ENCODE data around the gene ARSG. TPM values are rescaled to one million over a fixed set of nuclear protein-coding genes. Genes with fewer than 3 reads are reported as not detected.
"Not testable (repeated sequence)": the region's sequence is repeated elsewhere in the genome, so short reads cannot be mapped to it uniquely, and the experiment has no call there.

Gene ARSG
- polyA plus RNA-seq (ENCODE audit: insufficient read length) = 3.7 TPM

- no peak for DNase-seq (ENCODE audit: low read depth)
Measured at GRCh38 chr17:68290955-68291835, at the start of gene ARSG, which contains the start of gene SLC16A6. TSS of gene ARSG (plus strand) at chr17:68291495. CDS start at chr17:68307494, 15,999 bp downstream. TSS of gene SLC16A6 (minus strand) at chr17:68291127. CDS start at chr17:68278320, 12,807 bp downstream.

GRCh38 chr17:68246271-68247028, 44.8 kb upstream of the ARSG start:
- DNase-seq (ENCODE audit: low read depth) = no peak

- peak; percentile 74 for DNase-seq (ENCODE audit: low read depth)
Measured at GRCh38 chr17:68247445-68248198, 43.7 kb upstream of the ARSG start, which contains the start of gene AMZ2. TSS of gene AMZ2 (plus strand) at chr17:68248043. CDS start at chr17:68250188, 2,145 bp downstream.

- DNase-seq (ENCODE audit: low read depth) = no peak
Measured at GRCh38 chr17:68248199-68248825, 43.0 kb upstream of the ARSG start.

- no peak for DNase-seq (ENCODE audit: low read depth)
Measured at GRCh38 chr17:68248891-68249290, 42.4 kb upstream of the ARSG start.

- DNase-seq (ENCODE audit: low read depth) = no peak
Measured at GRCh38 chr17:68249354-68249765, 41.9 kb upstream of the ARSG start.

- DNase-seq (ENCODE audit: low read depth) = not testable (repeated sequence)
Measured at GRCh38 chr17:68253426-68253825, 37.9 kb upstream of the ARSG start.

- no peak for DNase-seq (ENCODE audit: low read depth)
Measured at GRCh38 chr17:68255151-68255550, 36.1 kb upstream of the ARSG start.

GRCh38 chr17:68255731-68256538, 35.4 kb upstream of the ARSG start:
- DNase-seq (ENCODE audit: low read depth) = no peak

GRCh38 chr17:68256701-68257100, 34.6 kb upstream of the ARSG start:
- not testable (repeated sequence) for DNase-seq (ENCODE audit: low read depth)

GRCh38 chr17:68257934-68258333, 33.4 kb upstream of the ARSG start:
- no peak for DNase-seq (ENCODE audit: low read depth)

GRCh38 chr17:68258890-68259647, 32.2 kb upstream of the ARSG start:
- not testable (repeated sequence) for DNase-seq (ENCODE audit: low read depth)

- DNase-seq (ENCODE audit: low read depth) = not testable (repeated sequence)
Measured at GRCh38 chr17:68259648-68259951, 31.7 kb upstream of the ARSG start.

GRCh38 chr17:68260051-68260762, 31.1 kb upstream of the ARSG start:
- DNase-seq (ENCODE audit: low read depth) = no peak

GRCh38 chr17:68262467-68262866, 28.8 kb upstream of the ARSG start:
- not testable (repeated sequence) for DNase-seq (ENCODE audit: low read depth)

GRCh38 chr17:68263101-68263681, 28.1 kb upstream of the ARSG start:
- not testable (repeated sequence) for DNase-seq (ENCODE audit: low read depth)

GRCh38 chr17:68265833-68266232, 25.5 kb upstream of the ARSG start:
- DNase-seq (ENCODE audit: low read depth) = not testable (repeated sequence)

- DNase-seq (ENCODE audit: low read depth) = no peak
Measured at GRCh38 chr17:68273722-68274121, 17.6 kb upstream of the ARSG start.

- not testable (repeated sequence) for DNase-seq (ENCODE audit: low read depth)
Measured at GRCh38 chr17:68276339-68276738, 15.0 kb upstream of the ARSG start.
